GM12878 (cell line): ENCODE data around the gene ATP12A. TPM values are rescaled to one million over a fixed set of nuclear protein-coding genes. Genes with fewer than 3 reads are reported as not detected.
A peak's percentile ranks its signal among the peaks of the same experiment; 100 is the strongest.

ENCODE experiments used
- ATF3 ChIP-seq: IDR thresholded peaks from 2 replicates; pipeline ENCODE4 v1.6.1; 2011; ENCODE audit warnings: low read depth, mild to moderate bottlenecking, low read length, moderate library complexity, borderline replicate concordance; ENCODE audit errors: extremely low read depth
- BCL3 ChIP-seq: IDR thresholded peaks from 2 replicates; pipeline ENCODE4 v1.6.1; 2011; ENCODE audit warnings: borderline replicate concordance, low read depth, mild to moderate bottlenecking, moderate library complexity, low read length; ENCODE audit not compliant: insufficient read depth, poor library complexity, severe bottlenecking
- KLF5 ChIP-seq: fragments of 450-650 bp; IDR thresholded peaks from 2 replicates; pipeline ENCODE4 v1.6.1; 2014; ENCODE audit warnings: mild to moderate bottlenecking; ENCODE audit not compliant: partially characterized antibody
- LARP7 ChIP-seq: fragments of 450-650 bp; IDR thresholded peaks from 2 replicates; pipeline ENCODE4 v1.6.1; 2017; ENCODE audit warnings: mild to moderate bottlenecking
- NBN ChIP-seq: fragments of 450-650 bp; IDR thresholded peaks from 2 replicates; pipeline ENCODE4 v1.6.1; 2016
- SREBF1 ChIP-seq: IDR thresholded peaks from 2 replicates; pipeline ENCODE4 v1.6.1; 2012; ENCODE audit warnings: mild to moderate bottlenecking, low read length
- TBL1XR1 ChIP-seq: IDR thresholded peaks from 2 replicates; pipeline ENCODE4 v1.6.1; 2012; ENCODE audit warnings: low read depth, low read length, improper control_type of control experiment
- polyA plus RNA-seq, 11 experiments: library from polyadenylated mRNA; depleted of rRNA in 4 of 11; unstranded in 6 of 11; stranded (reverse) in 5 of 11; fragments of >200 nt; fragmentation: Nextera tagmentation in 4 of 11; fragmentation: Illumina TruSeq in 1 of 11; extraction: Ambion mirVana in 4 of 11; extraction: Trizol in 1 of 11; gene quantifications; 1 replicate in 1 of 11; 2 replicates in 10 of 11; pipeline versions ENCODE4 v1.2.1 to v1.2.3, GENCODE V29; 2011 to 2016; ENCODE audit warnings: inconsistent platforms in 2 of 11, missing spikeins in 2 of 11, low read depth in 1 of 11
- total RNA-seq, 4 experiments: library from RNA; depleted of rRNA in 3 of 4; stranded (reverse); fragments of >200 nt in 3 of 4; fragmentation: Illumina TruSeq in 1 of 4; extraction: Trizol in 1 of 4; gene quantifications; 2 replicates each; pipeline versions ENCODE4 v1.2.1 to v1.2.3, GENCODE V29; 2013 to 2021
- TF ChIP-seq, protein P1 (sequence below): fragments of 450-650 bp; IDR thresholded peaks from 2 replicates; pipeline ENCODE4 v1.6.1; 2017; ENCODE audit warnings: borderline replicate concordance
- TF ChIP-seq, protein P2 (sequence below): IDR thresholded peaks from 2 replicates; pipeline ENCODE4 v1.6.1; 2012; ENCODE audit warnings: improper control_type of control experiment, low read depth, low read length; ENCODE audit not compliant: insufficient replicate concordance
- TF ChIP-seq, protein P3 (sequence below): fragments of 450-650 bp; formaldehyde crosslinking; IDR thresholded peaks from 2 replicates; pipeline ENCODE4 v1.4.0; 2020; ENCODE audit warnings: mild to moderate bottlenecking, moderate library complexity
- TF ChIP-seq, protein P4 (sequence below): fragments of 150-350 bp; IDR thresholded peaks from 2 replicates; pipeline ENCODE4 v1.6.1; 2014; ENCODE audit warnings: mild to moderate bottlenecking, low read depth, low read length

The ATP12A gene
- total and polyA plus RNA-seq, 10 of the 15 experiments (the other 5 are each of a cell fraction or from before 2014, with no cell fraction given) = 0.02 to 0.08 (median 0.04) TPM; not detected in 6

- TF ChIP-seq TBL1XR1 (0 out of 2 replicates have a peak, but pooled peaks have one; percentile 27), BCL3 (no peak), NBN (no peak), LARP7 (no peak), ATF3 (peak; percentile 67; the same call in 1 of the 2 replicates), SREBF1 (no peak), KLF5 (no peak)
- TF ChIP-seq, protein P1, sequence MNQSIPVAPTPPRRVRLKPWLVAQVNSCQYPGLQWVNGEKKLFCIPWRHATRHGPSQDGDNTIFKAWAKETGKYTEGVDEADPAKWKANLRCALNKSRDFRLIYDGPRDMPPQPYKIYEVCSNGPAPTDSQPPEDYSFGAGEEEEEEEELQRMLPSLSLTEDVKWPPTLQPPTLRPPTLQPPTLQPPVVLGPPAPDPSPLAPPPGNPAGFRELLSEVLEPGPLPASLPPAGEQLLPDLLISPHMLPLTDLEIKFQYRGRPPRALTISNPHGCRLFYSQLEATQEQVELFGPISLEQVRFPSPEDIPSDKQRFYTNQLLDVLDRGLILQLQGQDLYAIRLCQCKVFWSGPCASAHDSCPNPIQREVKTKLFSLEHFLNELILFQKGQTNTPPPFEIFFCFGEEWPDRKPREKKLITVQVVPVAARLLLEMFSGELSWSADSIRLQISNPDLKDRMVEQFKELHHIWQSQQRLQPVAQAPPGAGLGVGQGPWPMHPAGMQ = no peak
- TF ChIP-seq, protein P2, sequence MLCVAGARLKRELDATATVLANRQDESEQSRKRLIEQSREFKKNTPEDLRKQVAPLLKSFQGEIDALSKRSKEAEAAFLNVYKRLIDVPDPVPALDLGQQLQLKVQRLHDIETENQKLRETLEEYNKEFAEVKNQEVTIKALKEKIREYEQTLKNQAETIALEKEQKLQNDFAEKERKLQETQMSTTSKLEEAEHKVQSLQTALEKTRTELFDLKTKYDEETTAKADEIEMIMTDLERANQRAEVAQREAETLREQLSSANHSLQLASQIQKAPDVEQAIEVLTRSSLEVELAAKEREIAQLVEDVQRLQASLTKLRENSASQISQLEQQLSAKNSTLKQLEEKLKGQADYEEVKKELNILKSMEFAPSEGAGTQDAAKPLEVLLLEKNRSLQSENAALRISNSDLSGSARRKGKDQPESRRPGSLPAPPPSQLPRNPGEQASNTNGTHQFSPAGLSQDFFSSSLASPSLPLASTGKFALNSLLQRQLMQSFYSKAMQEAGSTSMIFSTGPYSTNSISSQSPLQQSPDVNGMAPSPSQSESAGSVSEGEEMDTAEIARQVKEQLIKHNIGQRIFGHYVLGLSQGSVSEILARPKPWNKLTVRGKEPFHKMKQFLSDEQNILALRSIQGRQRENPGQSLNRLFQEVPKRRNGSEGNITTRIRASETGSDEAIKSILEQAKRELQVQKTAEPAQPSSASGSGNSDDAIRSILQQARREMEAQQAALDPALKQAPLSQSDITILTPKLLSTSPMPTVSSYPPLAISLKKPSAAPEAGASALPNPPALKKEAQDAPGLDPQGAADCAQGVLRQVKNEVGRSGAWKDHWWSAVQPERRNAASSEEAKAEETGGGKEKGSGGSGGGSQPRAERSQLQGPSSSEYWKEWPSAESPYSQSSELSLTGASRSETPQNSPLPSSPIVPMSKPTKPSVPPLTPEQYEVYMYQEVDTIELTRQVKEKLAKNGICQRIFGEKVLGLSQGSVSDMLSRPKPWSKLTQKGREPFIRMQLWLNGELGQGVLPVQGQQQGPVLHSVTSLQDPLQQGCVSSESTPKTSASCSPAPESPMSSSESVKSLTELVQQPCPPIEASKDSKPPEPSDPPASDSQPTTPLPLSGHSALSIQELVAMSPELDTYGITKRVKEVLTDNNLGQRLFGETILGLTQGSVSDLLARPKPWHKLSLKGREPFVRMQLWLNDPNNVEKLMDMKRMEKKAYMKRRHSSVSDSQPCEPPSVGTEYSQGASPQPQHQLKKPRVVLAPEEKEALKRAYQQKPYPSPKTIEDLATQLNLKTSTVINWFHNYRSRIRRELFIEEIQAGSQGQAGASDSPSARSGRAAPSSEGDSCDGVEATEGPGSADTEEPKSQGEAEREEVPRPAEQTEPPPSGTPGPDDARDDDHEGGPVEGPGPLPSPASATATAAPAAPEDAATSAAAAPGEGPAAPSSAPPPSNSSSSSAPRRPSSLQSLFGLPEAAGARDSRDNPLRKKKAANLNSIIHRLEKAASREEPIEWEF = no peak
- TF ChIP-seq, protein P3, sequence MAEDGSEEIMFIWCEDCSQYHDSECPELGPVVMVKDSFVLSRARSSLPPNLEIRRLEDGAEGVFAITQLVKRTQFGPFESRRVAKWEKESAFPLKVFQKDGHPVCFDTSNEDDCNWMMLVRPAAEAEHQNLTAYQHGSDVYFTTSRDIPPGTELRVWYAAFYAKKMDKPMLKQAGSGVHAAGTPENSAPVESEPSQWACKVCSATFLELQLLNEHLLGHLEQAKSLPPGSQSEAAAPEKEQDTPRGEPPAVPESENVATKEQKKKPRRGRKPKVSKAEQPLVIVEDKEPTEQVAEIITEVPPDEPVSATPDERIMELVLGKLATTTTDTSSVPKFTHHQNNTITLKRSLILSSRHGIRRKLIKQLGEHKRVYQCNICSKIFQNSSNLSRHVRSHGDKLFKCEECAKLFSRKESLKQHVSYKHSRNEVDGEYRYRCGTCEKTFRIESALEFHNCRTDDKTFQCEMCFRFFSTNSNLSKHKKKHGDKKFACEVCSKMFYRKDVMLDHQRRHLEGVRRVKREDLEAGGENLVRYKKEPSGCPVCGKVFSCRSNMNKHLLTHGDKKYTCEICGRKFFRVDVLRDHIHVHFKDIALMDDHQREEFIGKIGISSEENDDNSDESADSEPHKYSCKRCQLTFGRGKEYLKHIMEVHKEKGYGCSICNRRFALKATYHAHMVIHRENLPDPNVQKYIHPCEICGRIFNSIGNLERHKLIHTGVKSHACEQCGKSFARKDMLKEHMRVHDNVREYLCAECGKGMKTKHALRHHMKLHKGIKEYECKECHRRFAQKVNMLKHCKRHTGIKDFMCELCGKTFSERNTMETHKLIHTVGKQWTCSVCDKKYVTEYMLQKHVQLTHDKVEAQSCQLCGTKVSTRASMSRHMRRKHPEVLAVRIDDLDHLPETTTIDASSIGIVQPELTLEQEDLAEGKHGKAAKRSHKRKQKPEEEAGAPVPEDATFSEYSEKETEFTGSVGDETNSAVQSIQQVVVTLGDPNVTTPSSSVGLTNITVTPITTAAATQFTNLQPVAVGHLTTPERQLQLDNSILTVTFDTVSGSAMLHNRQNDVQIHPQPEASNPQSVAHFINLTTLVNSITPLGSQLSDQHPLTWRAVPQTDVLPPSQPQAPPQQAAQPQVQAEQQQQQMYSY (CRISPR knock-in tag) = no peak
- TF ChIP-seq, protein P4, sequence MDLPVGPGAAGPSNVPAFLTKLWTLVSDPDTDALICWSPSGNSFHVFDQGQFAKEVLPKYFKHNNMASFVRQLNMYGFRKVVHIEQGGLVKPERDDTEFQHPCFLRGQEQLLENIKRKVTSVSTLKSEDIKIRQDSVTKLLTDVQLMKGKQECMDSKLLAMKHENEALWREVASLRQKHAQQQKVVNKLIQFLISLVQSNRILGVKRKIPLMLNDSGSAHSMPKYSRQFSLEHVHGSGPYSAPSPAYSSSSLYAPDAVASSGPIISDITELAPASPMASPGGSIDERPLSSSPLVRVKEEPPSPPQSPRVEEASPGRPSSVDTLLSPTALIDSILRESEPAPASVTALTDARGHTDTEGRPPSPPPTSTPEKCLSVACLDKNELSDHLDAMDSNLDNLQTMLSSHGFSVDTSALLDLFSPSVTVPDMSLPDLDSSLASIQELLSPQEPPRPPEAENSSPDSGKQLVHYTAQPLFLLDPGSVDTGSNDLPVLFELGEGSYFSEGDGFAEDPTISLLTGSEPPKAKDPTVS = no peak
Observed at GRCh38 chr13:24693862-24694471, 13.8 kb downstream of the ATP12A start (continued).
